H1 (cell line): Measurements from ENCODE around the gene PTK6. TPM values are rescaled to one million over a fixed set of nuclear protein-coding genes. Genes with fewer than 3 reads are reported as not detected.

ENCODE experiments used
- CTCF ChIA-PET: fragments of 300-600 bp; sonication (Branson Sonifier 250); formaldehyde crosslinking; loops from one replicate; lab custom pipeline; 2021; ENCODE audit not compliant: partially characterized antibody; lab: Charles Lee
- POLR2A ChIA-PET: fragments of 300-600 bp; sonication (Branson Sonifier 250); formaldehyde crosslinking; loops from one replicate; lab custom pipeline; 2021; ENCODE audit warnings: inconsistent platforms; ENCODE audit not compliant: partially characterized antibody; lab: Charles Lee
- DNase-seq, 2 experiments: peaks; one replicate each; pipeline versions ENCODE4 v3.0.0 to v3.0.0-alpha.2; 2010 to 2022; ENCODE audit warnings: low spot score in 2 of 2, low read depth in 1 of 2, mixed read lengths in 1 of 2
- FAIRE-seq: peaks from 2 replicates; lab custom pipeline; 2011; peaks lifted over from hg19 to GRCh38; lab: Jason Lieb, UNC
- H2AFZ ChIP-seq: 2 replicates; pipeline ENCODE4 v1.8.1; 2012; ENCODE audit warnings: low read length, inconsistent platforms
- H2AK5ac ChIP-seq: 2 replicates; pipeline ENCODE4 v1.6.1; 2013; ENCODE audit warnings: low read depth, low read length
- H2BK120ac ChIP-seq: replicated peaks from 2 replicates; pipeline ENCODE3; 2013; ENCODE audit warnings: low read depth, low read length, inconsistent platforms
- H2BK12ac ChIP-seq: 2 replicates; pipeline ENCODE4 v1.6.1; 2013; ENCODE audit warnings: low read depth, low read length
- H2BK15ac ChIP-seq: 2 replicates; pipeline ENCODE4 v1.6.1; 2013; ENCODE audit warnings: low read length
- H2BK20ac ChIP-seq: 2 replicates; pipeline ENCODE4 v1.6.1; 2013; ENCODE audit warnings: low read length
- H2BK5ac ChIP-seq: 2 replicates; pipeline ENCODE4 v1.6.1; 2013; ENCODE audit warnings: low read depth, low read length
- H3K14ac ChIP-seq: 2 replicates; pipeline ENCODE4 v1.6.1; 2013; ENCODE audit warnings: inconsistent platforms; ENCODE audit not compliant: insufficient read length
- H3K18ac ChIP-seq: 2 replicates; pipeline ENCODE4 v1.6.1; 2013; ENCODE audit warnings: low read length; ENCODE audit errors: extremely low read depth
- H3K23ac ChIP-seq: 2 replicates; pipeline ENCODE4 v1.6.1; 2013; ENCODE audit warnings: inconsistent platforms; ENCODE audit not compliant: insufficient read length
- H3K23me2 ChIP-seq: 2 replicates; pipeline ENCODE4 v1.6.1; 2013; ENCODE audit warnings: low read depth, low read length
- H3K27ac ChIP-seq: 2 replicates; pipeline ENCODE4 v1.6.1; 2011; ENCODE audit warnings: low read depth, low read length, inconsistent platforms
- H3K27me3 ChIP-seq, 4 experiments: replicated peaks in 1 of 4; 1 replicate in 1 of 4; 2 replicates in 3 of 4; pipeline versions ENCODE4 v1.6.1 to v1.8.1; 2011 to 2013; ENCODE audit warnings: low read length in 3 of 4, mild to moderate bottlenecking in 3 of 4, inconsistent platforms in 2 of 4, mixed read lengths in 2 of 4, moderate library complexity in 1 of 4; ENCODE audit not compliant: control insufficient read depth in 3 of 4, insufficient read depth in 3 of 4; ENCODE audit errors: extremely low read depth in 1 of 4
- H3K36me3 ChIP-seq, 4 experiments: 2 replicates each; pipeline versions ENCODE4 v1.6.1 to v1.8.1; 2011 to 2013; ENCODE audit warnings: mild to moderate bottlenecking in 4 of 4, low read length in 3 of 4, moderate library complexity in 2 of 4, control low read depth in 1 of 4, inconsistent platforms in 1 of 4; ENCODE audit not compliant: insufficient read depth in 4 of 4, control insufficient read depth in 2 of 4
- H3K4ac ChIP-seq: replicated peaks from 2 replicates; pipeline ENCODE3; 2013; ENCODE audit warnings: low read length, low read depth, mixed read lengths, inconsistent platforms; ENCODE audit not compliant: insufficient read length
- H3K4me1 ChIP-seq, 4 experiments: replicated peaks in 1 of 4; 1 replicate in 1 of 4; 2 replicates in 3 of 4; pipeline versions ENCODE4 v1.6.1 to v1.8.1; 2011 to 2013; ENCODE audit warnings: low read length in 3 of 4, inconsistent platforms in 2 of 4, mixed read lengths in 1 of 4; ENCODE audit not compliant: insufficient read depth in 4 of 4, control insufficient read depth in 3 of 4
- H3K4me2 ChIP-seq, 2 experiments: 2 replicates each; pipeline versions ENCODE4 v1.6.1 to v1.8.1; 2011 to 2013; ENCODE audit warnings: low read depth in 2 of 2, low read length in 2 of 2, control low read depth in 1 of 2, inconsistent platforms in 1 of 2, mild to moderate bottlenecking in 1 of 2; ENCODE audit not compliant: insufficient read depth in 1 of 2
- H3K4me3 ChIP-seq, 4 experiments: fragments of 200-600, 300-600 bp in 1 of 4; sonication (generic), shearing (Covaris generic), sonication (Bioruptor Twin) in 1 of 4; 2 replicates each; pipeline versions ENCODE4 v1.5.1 to v1.8.1; 2011 to 2016; ENCODE audit warnings: low read length in 4 of 4, low read depth in 3 of 4, control low read depth in 2 of 4, inconsistent platforms in 2 of 4, mild to moderate bottlenecking in 2 of 4, mixed read lengths in 1 of 4, moderate library complexity in 1 of 4; ENCODE audit not compliant: insufficient read depth in 2 of 4; ENCODE audit errors: extremely low read depth in 1 of 4
- H3K56ac ChIP-seq: replicated peaks from 2 replicates; pipeline ENCODE3; 2013; ENCODE audit warnings: low read depth, mild to moderate bottlenecking, mixed read lengths, low read length, inconsistent platforms; ENCODE audit not compliant: insufficient read length
- H3K79me1 ChIP-seq: 2 replicates; pipeline ENCODE4 v1.6.1; 2013; ENCODE audit warnings: low read depth, low read length, control low read depth
- H3K79me2 ChIP-seq, 2 experiments: 2 replicates each; pipeline versions ENCODE4 v1.6.1 to v1.8.1; 2012 to 2013; ENCODE audit warnings: low read length in 2 of 2, mild to moderate bottlenecking in 2 of 2, inconsistent platforms in 1 of 2; ENCODE audit not compliant: insufficient read depth in 2 of 2, control insufficient read depth in 1 of 2
- H3K9ac ChIP-seq, 4 experiments: replicated peaks in 1 of 4; 1 replicate in 1 of 4; 2 replicates in 3 of 4; pipeline versions ENCODE4 v1.6.1 to v1.8.1; 2011 to 2013; ENCODE audit warnings: low read depth in 3 of 4, low read length in 3 of 4, control low read depth in 2 of 4, mild to moderate bottlenecking in 2 of 4, moderate library complexity in 2 of 4, inconsistent platforms in 1 of 4; ENCODE audit errors: extremely low read depth in 1 of 4
- H3K9me3 ChIP-seq, 2 experiments: 2 replicates each; pipeline versions ENCODE4 v1.6.1 to v1.8.1; 2012 to 2013; ENCODE audit warnings: mild to moderate bottlenecking in 2 of 2, moderate library complexity in 2 of 2, control low read depth in 1 of 2, inconsistent platforms in 1 of 2, low read depth in 1 of 2, low read length in 1 of 2, mixed read lengths in 1 of 2; ENCODE audit not compliant: insufficient read depth in 2 of 2
- H4K20me1 ChIP-seq, 2 experiments: replicated peaks in 1 of 2; 2 replicates each; pipeline versions ENCODE3 to v1.8.1; 2011 to 2013; ENCODE audit warnings: inconsistent platforms in 2 of 2, low read length in 2 of 2, mild to moderate bottlenecking in 1 of 2; ENCODE audit not compliant: insufficient read depth in 2 of 2, control insufficient read depth in 1 of 2
- H4K5ac ChIP-seq: 2 replicates; pipeline ENCODE4 v1.6.1; 2013; ENCODE audit warnings: low read length, low read depth, mixed read lengths, inconsistent platforms; ENCODE audit not compliant: insufficient read length
- H4K8ac ChIP-seq: 2 replicates; pipeline ENCODE4 v1.8.0; 2013; ENCODE audit warnings: mild to moderate bottlenecking, moderate library complexity, low read length, inconsistent platforms; ENCODE audit not compliant: insufficient read depth; ENCODE audit errors: extremely low read depth
- H4K91ac ChIP-seq: replicated peaks from 2 replicates; pipeline ENCODE3; 2013; ENCODE audit warnings: low read length, mixed read lengths, inconsistent platforms; ENCODE audit not compliant: insufficient read length
- BACH1 ChIP-seq: IDR thresholded peaks from 2 replicates; pipeline ENCODE4 v1.6.1; 2012; ENCODE audit warnings: low read length, improper control_type of control experiment
- CEBPB ChIP-seq: IDR thresholded peaks from 2 replicates; pipeline ENCODE4 v1.6.1; 2012; ENCODE audit warnings: low read depth, low read length
- TEAD4 ChIP-seq: IDR thresholded peaks from 2 replicates; pipeline ENCODE4 v1.6.1; 2012; ENCODE audit warnings: low read depth, low read length, inconsistent platforms, mixed read lengths
- WGBS, 2 experiments: shearing (Covaris generic) in 1 of 2; methylation state at CpG; one replicate each; pipeline versions ENCODE4 v1.1.6 to v1.1.7; 2013 to 2015; ENCODE audit warnings: low lambda C conversion rate in 2 of 2, mixed read lengths in 2 of 2, inconsistent platforms in 1 of 2, low coverage in 1 of 2, missing lambda C conversion rate in 1 of 2; ENCODE audit not compliant: insufficient replicate concordance in 2 of 2, insufficient coverage in 1 of 2, insufficient read length in 1 of 2; ENCODE audit errors: extremely low coverage in 1 of 2, missing lambda C conversion rate in 1 of 2; 5-methylcytosine and 5-hydroxymethylcytosine counted together
- polyA plus RNA-seq, 7 experiments: library from polyadenylated mRNA; depleted of rRNA in 3 of 7; stranded (reverse) in 5 of 7; unstranded in 2 of 7; fragments of >200 nt in 5 of 7; fragments of 200-250 nt in 2 of 7; gene quantifications; 1 replicate in 5 of 7; 2 replicates in 1 of 7; 4 replicates in 1 of 7; pipeline versions ENCODE4 v1.2.1 to v1.2.3, GENCODE V29; 2011 to 2013; ENCODE audit warnings: missing spikeins in 2 of 7, mixed read lengths in 2 of 7
- total RNA-seq: library from RNA; stranded (reverse); fragmentation: NEBNext Ultra II Directional; extraction: Animal tissue kit (Norgen Biotek cat#: 25700); gene quantifications from 2 replicates; pipeline ENCODE4 v1.2.1, GENCODE V29; 2021
- TF ChIP-seq, protein P1 (sequence below): IDR thresholded peaks from 2 replicates; pipeline ENCODE4 v1.6.1; 2011; ENCODE audit warnings: low read length, improper control_type of control experiment

Gene PTK6
- total and polyA plus RNA-seq, 2 of the 8 experiments (the other 6 are each of a cell fraction or from before 2014, with no cell fraction given): 0.12 to 0.19 TPM

DNA sequence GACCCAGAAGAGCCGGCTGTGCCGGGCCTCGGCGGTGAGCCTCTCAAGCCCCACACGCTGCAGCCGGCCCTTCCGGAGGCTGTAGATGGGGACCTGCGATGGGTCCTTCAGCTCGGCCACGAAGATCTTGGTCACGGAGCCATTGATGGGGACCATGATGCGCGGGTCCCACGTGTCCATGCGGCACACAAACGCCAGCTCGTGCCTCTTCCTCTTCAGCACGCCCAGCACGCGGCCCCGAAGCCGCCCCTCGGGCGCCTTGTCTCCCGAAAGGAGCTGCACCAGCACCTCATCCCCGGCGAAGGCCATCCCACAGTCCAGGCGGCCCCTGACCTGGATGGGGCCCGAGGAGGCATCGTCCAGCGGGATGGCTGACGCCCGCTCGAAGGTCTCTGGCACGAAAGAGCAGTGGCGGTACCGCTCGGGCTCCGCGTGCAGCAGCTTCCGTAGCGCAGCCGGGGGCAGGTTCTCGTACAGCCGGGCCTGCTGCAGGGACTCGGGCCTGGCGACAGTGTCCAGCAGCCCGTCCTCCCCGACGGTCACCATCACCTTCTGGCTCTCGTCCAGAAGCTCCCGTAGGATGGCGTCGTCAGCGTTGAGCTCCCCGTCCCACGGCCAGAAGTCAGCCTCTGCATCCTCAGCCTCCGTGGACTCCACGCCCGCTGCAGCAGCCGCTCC lies 28.0 kb upstream of the PTK6 start:
- H3K23me2 ChIP-seq: no peaks in the 10 kb centered on the region
- H4K20me1 ChIP-seq: no peaks in the 10 kb centered on the region
- H3K18ac ChIP-seq: no peak overlapping the region
- H2BK12ac ChIP-seq: no peak overlapping the region
- H4K8ac ChIP-seq: no peak overlapping the region; the same call in 1 of the 2 replicates
- no peak overlapping the region for H3K27ac ChIP-seq
- H3K4me2 ChIP-seq: no peak overlapping the region
- no peak overlapping the region for H2BK15ac ChIP-seq
- CTCF ChIA-PET: interaction anchor here (1.5 to 1.7 kb wide), 2 partner anchors 27 to 77 kb away, joined by 4 read pairs; no protein-coding TSS in a partner anchor
- no peak overlapping the region for H2BK20ac ChIP-seq
- no peak overlapping the region for H3K4me3 ChIP-seq
- H3K36me3 ChIP-seq: no peaks in the 10 kb centered on the region; a peak in 4 of 8 replicates
- no peak overlapping the region for H3K14ac ChIP-seq
- H3K79me1 ChIP-seq: no peaks in the 10 kb centered on the region
- DNase-seq: no peak
- H3K79me2 ChIP-seq: no peaks in the 10 kb centered on the region
- H4K5ac ChIP-seq: no peak overlapping the region
- no peak overlapping the region for H3K4ac ChIP-seq
- H3K9ac ChIP-seq: no peak overlapping the region
- H2BK5ac ChIP-seq: no peak overlapping the region
- H3K23ac ChIP-seq: no peak overlapping the region
- H2AFZ ChIP-seq: no peak overlapping the region
- no peaks in the 10 kb centered on the region for H3K27me3 ChIP-seq
- H2AK5ac ChIP-seq: no peak overlapping the region
- no peak overlapping the region for H3K56ac ChIP-seq
- POLR2A ChIA-PET: interaction anchor here (0.8 to 3.4 kb wide), 4 partner anchors 9 to 44 kb away, joined by 3 to 12 read pairs (median 3); partner anchors contain the start of genes HELZ2 and PPDPF
- H3K4me1 ChIP-seq: no peaks in the 10 kb centered on the region
- no peaks in the 10 kb centered on the region for H3K9me3 ChIP-seq
- 96% methylated on average over 55 of the region's 61 CpGs; no CpG with 5 or more reads in 1 of the 2 experiments for WGBS, 2 experiments
- H2BK120ac ChIP-seq: no peak overlapping the region
- H4K91ac ChIP-seq: no peak overlapping the region
- no peak for FAIRE-seq
- TF ChIP-seq BACH1: no peak
- no peak for TF ChIP-seq CEBPB
- TF ChIP-seq, protein P1, sequence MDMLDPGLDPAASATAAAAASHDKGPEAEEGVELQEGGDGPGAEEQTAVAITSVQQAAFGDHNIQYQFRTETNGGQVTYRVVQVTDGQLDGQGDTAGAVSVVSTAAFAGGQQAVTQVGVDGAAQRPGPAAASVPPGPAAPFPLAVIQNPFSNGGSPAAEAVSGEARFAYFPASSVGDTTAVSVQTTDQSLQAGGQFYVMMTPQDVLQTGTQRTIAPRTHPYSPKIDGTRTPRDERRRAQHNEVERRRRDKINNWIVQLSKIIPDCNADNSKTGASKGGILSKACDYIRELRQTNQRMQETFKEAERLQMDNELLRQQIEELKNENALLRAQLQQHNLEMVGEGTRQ: no peak
- TF ChIP-seq TEAD4: no peak
